Measurements from ENCODE around the gene NAGLU.
"Not testable (repeated sequence)": the region's sequence is repeated elsewhere in the genome, so short reads cannot be mapped to it uniquely, and the experiment has no call there.

Gene NAGLU

DNA sequence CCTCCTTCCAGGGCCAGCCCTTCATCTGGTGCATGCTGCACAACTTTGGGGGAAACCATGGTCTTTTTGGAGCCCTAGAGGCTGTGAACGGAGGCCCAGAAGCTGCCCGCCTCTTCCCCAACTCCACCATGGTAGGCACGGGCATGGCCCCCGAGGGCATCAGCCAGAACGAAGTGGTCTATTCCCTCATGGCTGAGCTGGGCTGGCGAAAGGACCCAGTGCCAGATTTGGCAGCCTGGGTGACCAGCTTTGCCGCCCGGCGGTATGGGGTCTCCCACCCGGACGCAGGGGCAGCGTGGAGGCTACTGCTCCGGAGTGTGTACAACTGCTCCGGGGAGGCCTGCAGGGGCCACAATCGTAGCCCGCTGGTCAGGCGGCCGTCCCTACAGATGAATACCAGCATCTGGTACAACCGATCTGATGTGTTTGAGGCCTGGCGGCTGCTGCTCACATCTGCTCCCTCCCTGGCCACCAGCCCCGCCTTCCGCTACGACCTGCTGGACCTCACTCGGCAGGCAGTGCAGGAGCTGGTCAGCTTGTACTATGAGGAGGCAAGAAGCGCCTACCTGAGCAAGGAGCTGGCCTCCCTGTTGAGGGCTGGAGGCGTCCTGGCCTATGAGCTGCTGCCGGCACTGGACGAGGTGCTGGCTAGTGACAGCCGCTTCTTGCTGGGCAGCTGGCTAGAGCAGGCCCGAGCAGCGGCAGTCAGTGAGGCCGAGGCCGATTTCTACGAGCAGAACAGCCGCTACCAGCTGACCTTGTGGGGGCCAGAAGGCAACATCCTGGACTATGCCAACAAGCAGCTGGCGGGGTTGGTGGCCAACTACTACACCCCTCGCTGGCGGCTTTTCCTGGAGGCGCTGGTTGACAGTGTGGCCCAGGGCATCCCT, 7.4 kb downstream of the NAGLU start:
- peak in 15 of 51 donors; percentile 18 to 68 (median 40) for DNase-seq

- no peak for DNase-seq
Measured at GRCh38 chr17:42544874-42545283, 8.8 kb downstream of the NAGLU start.

DNA sequence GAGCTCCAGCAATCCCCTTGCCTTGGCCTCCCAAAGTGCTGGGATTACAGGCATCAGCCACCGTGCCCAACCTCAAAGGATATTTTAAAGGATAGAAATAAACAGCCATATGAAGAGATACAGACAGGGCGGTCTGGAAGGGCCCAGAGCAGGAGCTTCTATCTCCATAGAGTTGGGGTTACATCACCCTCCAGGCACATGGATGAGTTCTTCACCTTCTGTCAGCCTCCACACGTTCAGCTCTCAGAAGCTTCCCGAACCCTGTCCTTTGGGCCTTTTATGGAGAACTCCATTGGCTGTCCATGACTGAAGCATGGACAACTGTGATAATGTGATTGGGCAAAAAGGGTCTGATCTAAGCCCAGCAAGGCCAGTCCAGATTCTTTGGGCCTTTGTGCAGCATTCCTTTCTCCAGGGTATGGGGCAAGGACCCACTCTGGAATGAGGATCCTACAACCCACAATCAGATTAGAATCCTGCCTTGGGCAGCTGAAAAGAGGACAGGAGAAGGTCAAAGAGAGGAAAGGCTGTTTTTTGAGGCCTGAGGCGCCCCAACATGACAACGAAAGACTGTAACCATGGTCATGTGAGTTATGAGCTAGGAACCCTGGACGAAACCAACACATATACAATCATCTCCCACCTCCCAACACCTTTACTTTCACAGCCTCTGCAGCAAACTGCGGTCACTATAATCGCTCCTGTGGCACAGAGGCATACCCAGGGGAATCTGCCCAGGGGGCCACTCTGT, 9.9 kb downstream of the NAGLU start:
- not testable (repeated sequence) for DNase-seq

DNA sequence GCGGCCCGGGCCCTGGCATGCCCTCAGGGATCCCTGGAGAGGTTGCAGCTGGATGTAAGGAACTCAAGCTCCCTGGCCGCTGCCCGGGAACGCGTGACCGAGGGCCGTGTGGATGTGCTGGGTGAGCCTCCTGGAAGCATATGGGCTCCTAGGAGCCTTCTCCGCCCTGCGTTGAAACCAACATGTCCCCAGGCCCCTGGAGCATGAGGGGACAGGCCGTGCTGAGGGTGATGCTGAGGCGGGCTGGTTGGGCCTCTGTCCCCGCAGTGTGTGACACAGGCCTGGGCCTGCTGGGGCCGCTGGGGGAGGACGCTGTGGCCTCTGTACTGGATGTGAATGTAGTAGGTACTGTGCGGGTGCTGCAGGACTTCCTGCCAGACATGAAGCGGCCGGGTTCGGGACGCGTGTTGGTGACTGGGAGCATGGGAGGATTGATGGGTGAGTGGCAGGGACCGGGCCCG, 11.0 kb downstream of the NAGLU start:
- DNase-seq = no peak

GRCh38 chr17:42547698-42548069, 11.6 kb downstream of the NAGLU start:
- no peak for DNase-seq

DNA sequence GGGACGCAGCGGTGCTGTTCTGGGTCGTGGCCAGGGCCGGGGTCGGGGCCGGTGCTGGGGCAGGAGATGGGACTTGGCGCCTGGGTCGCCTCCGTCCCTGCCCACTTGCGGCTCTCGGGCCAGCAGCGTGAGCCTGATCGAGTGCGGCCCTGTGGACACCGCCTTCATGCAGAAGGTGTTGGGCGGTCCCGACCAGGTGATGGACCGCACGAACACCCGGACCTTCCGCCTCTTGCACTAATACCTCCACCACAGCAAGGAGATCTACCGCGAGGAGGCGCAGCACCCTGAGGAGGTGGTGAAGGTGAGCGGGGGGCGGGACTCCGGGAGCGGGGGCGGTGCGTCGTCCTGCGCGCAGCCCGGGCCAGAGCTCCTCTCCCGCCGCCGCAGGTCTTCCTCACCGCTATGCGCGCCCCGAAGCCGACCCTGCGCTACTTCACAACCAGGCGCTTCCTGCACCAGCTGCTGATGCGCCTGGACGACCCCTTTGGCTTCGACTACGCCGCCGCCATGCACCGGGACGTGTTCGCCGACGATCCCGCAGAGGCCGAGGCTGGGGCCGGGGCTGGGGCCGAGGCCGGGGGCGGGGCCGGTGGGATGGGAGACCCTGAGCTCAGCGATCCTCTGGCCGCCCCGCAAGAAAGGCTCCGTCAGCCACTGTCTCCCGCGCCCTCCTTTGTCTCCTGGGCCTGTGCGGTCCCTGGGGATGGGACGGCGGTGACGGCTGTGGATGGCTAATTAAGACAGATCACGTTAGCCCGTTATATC, 12.2 kb downstream of the NAGLU start:
- DNase-seq = peak in 5 of 51 donors; percentile 6 to 26 (median 20)

- no peak for DNase-seq
Measured at GRCh38 chr17:42548993-42549755, 13.1 kb downstream of the NAGLU start.

DNA sequence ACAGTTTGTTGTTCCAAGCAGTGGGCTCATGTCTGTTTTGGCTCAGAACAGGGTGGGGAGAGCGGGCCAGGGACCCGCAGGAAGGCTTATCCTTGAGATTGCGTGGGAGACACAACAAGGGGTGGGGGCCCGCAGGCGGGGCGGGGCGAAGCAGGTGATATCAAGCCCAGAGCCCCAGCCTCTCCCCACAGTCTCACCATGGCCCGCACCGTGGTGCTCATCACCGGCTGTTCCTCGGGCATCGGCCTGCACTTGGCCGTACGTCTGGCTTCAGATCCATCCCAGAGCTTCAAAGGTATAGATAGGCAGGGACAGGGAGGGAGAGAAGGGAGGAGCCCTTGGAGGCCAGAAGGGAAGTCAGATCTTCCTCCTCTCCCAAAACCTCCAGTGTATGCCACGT, 16.7 kb downstream of the NAGLU start, which contains the start of gene HSD17B1:
HSD17B1 (plus strand) TSS at position 188 of the 400 bp plus-strand sequence; CDS start at position 199, 11 bp downstream.
- not testable (repeated sequence) for DNase-seq

DNA sequence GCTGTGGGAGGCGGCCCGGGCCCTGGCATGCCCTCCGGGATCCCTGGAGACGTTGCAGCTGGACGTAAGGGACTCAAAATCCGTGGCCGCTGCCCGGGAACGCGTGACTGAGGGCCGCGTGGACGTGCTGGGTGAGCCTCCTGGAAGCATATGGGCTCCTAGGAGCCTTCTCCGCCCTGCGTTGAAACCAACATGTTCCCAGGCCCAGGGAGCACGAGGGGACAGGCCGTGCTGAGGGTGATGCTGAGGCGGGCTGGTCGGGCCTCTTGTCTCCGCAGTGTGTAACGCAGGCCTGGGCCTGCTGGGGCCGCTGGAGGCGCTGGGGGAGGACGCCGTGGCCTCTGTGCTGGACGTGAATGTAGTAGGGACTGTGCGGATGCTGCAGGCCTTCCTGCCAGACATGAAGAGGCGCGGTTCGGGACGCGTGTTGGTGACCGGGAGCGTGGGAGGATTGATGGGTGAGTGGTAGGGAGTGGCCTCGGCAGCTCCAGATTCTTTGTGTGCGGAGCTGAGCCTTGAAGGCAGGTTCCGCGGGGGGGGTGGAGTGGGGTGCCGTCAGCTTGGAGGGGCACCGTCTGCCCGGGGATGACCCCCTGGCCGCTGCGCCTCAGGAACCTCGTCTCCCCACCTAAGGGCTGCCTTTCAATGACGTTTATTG, 17.2 kb downstream of the NAGLU start:
- DNase-seq = no peak

- peak in 2 of 51 donors; percentile 13 to 29 for DNase-seq
Measured at GRCh38 chr17:42553866-42554249, 17.8 kb downstream of the NAGLU start.

GRCh38 chr17:42554250-42555121, 18.4 kb downstream of the NAGLU start:
- peak; percentile 21 to 90 (median 74) for DNase-seq

GRCh38 chr17:42555122-42555622, 19.1 kb downstream of the NAGLU start:
- DNase-seq = no peak

DNA sequence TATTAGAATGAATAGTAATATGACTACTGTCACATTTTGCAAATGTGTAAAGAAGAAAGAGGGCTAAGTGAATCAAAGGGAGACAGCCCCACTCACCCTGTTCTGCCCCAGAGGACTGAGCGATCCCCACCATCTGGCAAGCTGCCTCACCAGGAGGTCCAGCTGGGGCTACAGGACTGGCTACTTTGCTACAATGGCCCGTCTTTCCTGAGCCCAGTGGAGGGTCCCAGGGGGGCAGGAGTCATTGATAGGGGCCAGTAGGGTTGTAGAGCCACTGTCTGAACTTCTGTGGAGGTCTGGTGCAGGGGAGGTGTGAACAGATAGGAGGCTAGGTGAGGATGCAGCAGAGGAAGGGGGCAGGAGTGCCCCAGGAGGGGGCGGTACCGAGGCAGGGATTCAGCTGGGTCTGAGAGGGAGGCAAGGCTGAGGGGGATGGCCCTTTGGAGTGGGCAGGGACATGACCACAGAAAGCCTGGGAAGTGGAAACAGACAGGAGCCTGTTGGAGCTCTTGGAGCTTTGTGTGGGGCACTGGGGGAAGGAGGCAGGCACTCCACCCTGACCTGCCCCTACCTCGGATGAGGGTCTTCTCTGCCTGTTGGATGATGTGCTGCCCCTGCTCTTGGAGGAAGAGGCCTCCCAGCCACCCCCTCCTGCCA, 20.0 kb downstream of the NAGLU start:
- DNase-seq = not testable (repeated sequence)

- no peak for DNase-seq
Measured at GRCh38 chr17:42559075-42559474, 23.0 kb downstream of the NAGLU start.

DNA sequence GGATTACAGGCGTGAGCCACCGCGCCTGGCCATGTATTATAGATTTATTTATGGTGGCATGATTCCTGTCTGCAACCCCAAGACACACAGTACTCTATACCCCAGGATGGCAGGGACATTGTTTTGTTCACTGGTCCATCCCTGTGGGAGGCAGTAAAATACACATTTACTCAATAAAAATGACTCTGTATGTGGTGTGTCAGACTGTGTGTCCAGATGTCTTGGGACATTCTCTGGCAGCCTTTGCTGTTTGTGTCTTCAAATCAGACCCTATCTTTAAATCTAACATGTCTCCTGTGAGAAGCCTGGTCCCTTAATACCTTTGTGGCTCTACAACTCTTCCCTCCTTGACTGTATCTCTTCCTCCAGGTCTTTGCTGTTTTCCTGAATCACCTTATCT, 24.2 kb downstream of the NAGLU start:
- no peak for DNase-seq

- DNase-seq = peak; percentile 39 to 95 (median 88)
Measured at GRCh38 chr17:42561897-42562387, 25.9 kb downstream of the NAGLU start, which contains the start of gene COASY. Gene COASY (plus strand): TSS chr17:42562148. CDS start chr17:42562623, 475 bp downstream.

GRCh38 chr17:42562388-42563142, 26.5 kb downstream of the NAGLU start:
- peak in 1 of 51 donors; percentile 56 for DNase-seq

Data from hypothalamus (tissue), 51 donors.